KG1 (cell line): ENCODE results near the gene RNF157.

Experiments used
- DNase-seq: peaks from one replicate; lab custom pipeline; 2025; lab: John Stamatoyannopoulos, UW

RNF157 gene

GRCh38 chr17:76156662-76156991 lies 83.7 kb downstream of the RNF157 start:
- DNase-seq, result no peak

- no peak for DNase-seq
Observed at GRCh38 chr17:76155988-76156661, 84.2 kb downstream of the RNF157 start.

- DNase-seq, result no peak
Observed at GRCh38 chr17:76154936-76155845, 85.1 kb downstream of the RNF157 start.

GRCh38 chr17:76154292-76154691 lies 86.0 kb downstream of the RNF157 start:
- DNase-seq, result no peak

GRCh38 chr17:76153640-76154039 lies 86.7 kb downstream of the RNF157 start:
- DNase-seq, result no peak

GRCh38 chr17:76153202-76153601 lies 87.1 kb downstream of the RNF157 start:
- DNase-seq, result no peak

- no peak for DNase-seq
Observed at GRCh38 chr17:76152591-76152990, 87.7 kb downstream of the RNF157 start.

- DNase-seq, result no peak
Observed at GRCh38 chr17:76151896-76152454, 88.3 kb downstream of the RNF157 start.

- no peak for DNase-seq
Observed at GRCh38 chr17:76150712-76151622, 89.3 kb downstream of the RNF157 start.

GRCh38 chr17:76149214-76149613 lies 91.1 kb downstream of the RNF157 start:
- no peak for DNase-seq

- no peak for DNase-seq
Observed at GRCh38 chr17:76148015-76148326, 92.3 kb downstream of the RNF157 start.

- DNase-seq, result no peak
Observed at GRCh38 chr17:76147211-76148014, 92.9 kb downstream of the RNF157 start.

- DNase-seq, result no peak
Observed at GRCh38 chr17:76146053-76146851, 94.0 kb downstream of the RNF157 start.

GRCh38 chr17:76145231-76146052 lies 94.9 kb downstream of the RNF157 start:
- DNase-seq, result no peak

GRCh38 chr17:76142585-76143041 lies 97.7 kb downstream of the RNF157 start:
- no peak for DNase-seq

GRCh38 chr17:76142039-76142584 lies 98.2 kb downstream of the RNF157 start:
- no peak for DNase-seq

- DNase-seq, result peak; percentile 58
Observed at GRCh38 chr17:76141212-76142038, 98.9 kb downstream of the RNF157 start, which contains the start of gene FOXJ1. Gene FOXJ1 (minus strand): TSS chr17:76141245. CDS start chr17:76140395, 850 bp downstream.

- DNase-seq, result no peak
Observed at GRCh38 chr17:76140661-76141211, 99.6 kb downstream of the RNF157 start.
